ENCODE results near the gene RAD18. TPM values are rescaled to one million over a fixed set of nuclear protein-coding genes. Genes with fewer than 3 reads are reported as not detected.

Gene RAD18
- total and polyA plus RNA-seq, 9 of the 15 experiments (the other 6 are each of a cell fraction or from before 2014, with no cell fraction given) = 19.2 to 49.4 (median 34.4) TPM

GRCh38 chr3:8969241-8969640, 6.0 kb upstream of the RAD18 start (continued):
- TF ChIP-seq ZNF592 (IDR thresholded peaks at IDR 0.05) (no peak), GATAD2B (IDR thresholded peaks at IDR 0.05; ENCODE audit: borderline replicate concordance) (no peak), CBX2 (IDR thresholded peaks at IDR 0.05; ENCODE audit: insufficient read depth, low read length, poor library complexity, severe bottlenecking) (no peak), ZBTB9 (CRISPR knock-in tag; IDR thresholded peaks at IDR 0.05) (no peak)

- Histone ChIP-seq H3K4me3 (no peak overlapping the region), H3K79me2 (ENCODE audit: control insufficient read depth, insufficient read depth, low read length) (no peaks in the 10 kb centered on the region), H2AFZ (ENCODE audit: low read depth, low read length) (no peak overlapping the region), H3K36me3 (ENCODE audit: control insufficient read depth, insufficient read depth, low read length) (no peaks in the 10 kb centered on the region), H3K27me3 (ENCODE audit: control insufficient read depth in 2 of 2, insufficient read depth in 2 of 2, low read length in 2 of 2) (peaks cover 3 to 14% of the 10 kb centered on the region in 2 experiments; a peak in 4 of 5 replicates), H4K20me1 (replicated peaks; ENCODE audit: control insufficient read depth, insufficient read depth, low read length) (no peaks in the 10 kb centered on the region), H3K9me1 (ENCODE audit: control insufficient read depth, insufficient read depth, low read length) (no peaks in the 10 kb centered on the region), H3K9me3 (replicated peaks; ENCODE audit: control insufficient read depth, insufficient read depth, low read depth, low read length) (no peaks in the 10 kb centered on the region), H3K4me2 (ENCODE audit: insufficient read depth, low read length) (no peak overlapping the region), H3K9ac (ENCODE audit: insufficient read depth in 1 of 2, low read depth in 2 of 2, low read length in 2 of 2) (no peak overlapping the region), H3K4me1 (replicated peaks in 1 of 2; ENCODE audit: control insufficient read depth in 2 of 2, insufficient read depth in 2 of 2, low read length in 2 of 2) (peaks cover 0 to 8% of the 10 kb centered on the region in 2 experiments; a peak in 2 of 5 replicates), H3K27ac (ENCODE audit: extremely low read depth, low read depth, low read length) (no peak overlapping the region)
- in situ Hi-C loops (cut with MboI) = no loop called here
- ChIA-PET CTCF (ENCODE audit: low intra/inter-chr PET ratio) (no interaction called here), POLR2A (interaction anchor here (0.6 kb wide), 1 partner anchor 9 kb away, joined by 3 read pairs; no protein-coding TSS in a partner anchor)
- intact Hi-C loops (cut with micrococcal nuclease) = no loop called here
- 2% methylated on average over 5 of the region's 5 CpGs for WGBS (ENCODE audit: insufficient coverage, low coverage, missing lambda C conversion rate)
- ATAC-seq (no peak), FAIRE-seq (no peak), DNase-seq (ENCODE audit: extremely low read depth in 1 of 4, low spot score in 3 of 4) (no peak)
- BruUV-seq (replicated peaks) = no TSS peak
- TF ChIP-seq, protein P1, sequence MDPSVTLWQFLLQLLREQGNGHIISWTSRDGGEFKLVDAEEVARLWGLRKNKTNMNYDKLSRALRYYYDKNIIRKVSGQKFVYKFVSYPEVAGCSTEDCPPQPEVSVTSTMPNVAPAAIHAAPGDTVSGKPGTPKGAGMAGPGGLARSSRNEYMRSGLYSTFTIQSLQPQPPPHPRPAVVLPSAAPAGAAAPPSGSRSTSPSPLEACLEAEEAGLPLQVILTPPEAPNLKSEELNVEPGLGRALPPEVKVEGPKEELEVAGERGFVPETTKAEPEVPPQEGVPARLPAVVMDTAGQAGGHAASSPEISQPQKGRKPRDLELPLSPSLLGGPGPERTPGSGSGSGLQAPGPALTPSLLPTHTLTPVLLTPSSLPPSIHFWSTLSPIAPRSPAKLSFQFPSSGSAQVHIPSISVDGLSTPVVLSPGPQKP (CRISPR knock-in tag; IDR thresholded peaks at IDR 0.05) = no peak
- TF ChIP-seq WHSC1 (IDR thresholded peaks at IDR 0.05; ENCODE audit: low read length) (no peak), ZBTB43 (CRISPR knock-in tag; IDR thresholded peaks at IDR 0.05) (no peak), ZNF324 (CRISPR knock-in tag; IDR thresholded peaks at IDR 0.05) (no peak), MTA1 (IDR thresholded peaks at IDR 0.05; ENCODE audit: borderline replicate concordance) (no peak), ZFP30 (CRISPR knock-in tag; IDR thresholded peaks at IDR 0.05; ENCODE audit: borderline replicate concordance) (no peak), TCF7L2 (IDR thresholded peaks at IDR 0.05; ENCODE audit: low read depth, low read length) (no peak), ARNT (IDR thresholded peaks at IDR 0.05) (no peak)
Measured at GRCh38 chr3:8968375-8968882, 5.2 kb upstream of the RAD18 start.
